SK-N-MC (cell line): Measurements from ENCODE around the gene PPP1R12B.

Experiments used
- EZH2 ChIP-seq: fragments of 200-600 bp; sonication (generic); IDR thresholded peaks from one replicate; pipeline ENCODE4 v1.6.1; 2017; ENCODE audit warnings: antibody characterized with exemption
- POLR2AphosphoS5 ChIP-seq: IDR thresholded peaks from 2 replicates; pipeline ENCODE4 v1.6.1; 2012; ENCODE audit warnings: mild to moderate bottlenecking, low read depth, low read length, borderline replicate concordance

DNA sequence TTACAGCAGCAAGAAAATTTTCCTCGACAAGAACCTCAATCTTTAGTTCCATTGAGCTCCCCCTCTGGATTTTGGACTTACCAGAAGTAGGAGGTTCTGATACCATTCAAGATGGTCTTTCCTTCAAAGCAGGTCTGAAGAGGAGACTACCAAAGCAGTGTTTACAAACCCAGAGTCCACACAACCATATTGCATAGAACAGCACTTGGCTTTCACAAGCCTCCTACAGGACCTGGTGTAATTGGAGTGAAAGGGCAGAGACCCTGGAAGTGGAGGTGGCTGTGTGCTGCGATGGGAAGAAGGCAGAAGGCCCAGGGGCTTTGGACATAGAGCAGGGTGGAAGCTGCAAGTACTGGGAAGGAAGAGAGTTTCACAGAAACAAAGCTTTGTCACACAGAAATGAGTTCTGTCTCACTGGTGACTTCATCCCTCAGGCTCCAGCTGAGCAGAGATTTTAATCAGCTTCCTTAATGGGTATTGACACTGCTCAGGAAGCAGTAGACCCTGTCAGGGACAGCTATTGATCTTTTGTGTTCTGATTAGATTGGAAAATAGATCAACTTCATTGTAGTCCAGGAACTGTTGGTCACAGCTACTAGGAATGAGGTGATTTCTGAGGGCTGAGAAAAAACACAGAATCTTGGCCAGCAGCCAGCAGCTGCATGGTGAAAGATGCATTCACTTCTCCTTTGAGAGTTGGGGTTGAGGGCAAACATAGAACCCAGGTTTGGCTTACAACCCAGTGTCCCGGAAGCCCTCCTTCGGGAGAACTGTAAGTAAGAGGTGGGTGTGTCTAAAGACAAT is 237.7 kb downstream of the PPP1R12B start:
- TF ChIP-seq POLR2AphosphoS5 (no peak), EZH2 (no peak)
